Measurements from ENCODE around the gene EREG.

EREG gene

GRCh38 chr4:74353858-74354257 lies 11.1 kb upstream of the EREG start:
- DNase-seq = no peak

- DNase-seq = no peak
Observed at GRCh38 chr4:74357965-74358364, 7.0 kb upstream of the EREG start.

- DNase-seq = no peak
Observed at GRCh38 chr4:74361671-74362070, 3.3 kb upstream of the EREG start.

- DNase-seq = no peak
Observed at GRCh38 chr4:74362347-74362746, 2.6 kb upstream of the EREG start.

GRCh38 chr4:74364256-74364651 lies 691 bp upstream of the EREG start:
- DNase-seq = no peak

GRCh38 chr4:74365761-74366160 lies 816 bp downstream of the EREG start:
- DNase-seq = no peak

GRCh38 chr4:74366367-74366911 lies 1.5 kb downstream of the EREG start:
- DNase-seq = peak in 1 of 2 experiments; percentile 10

- DNase-seq = no peak
Observed at GRCh38 chr4:74367656-74368290, 2.8 kb downstream of the EREG start.

GRCh38 chr4:74368596-74368995 lies 3.7 kb downstream of the EREG start:
- no peak for DNase-seq

GRCh38 chr4:74369855-74370254 lies 4.9 kb downstream of the EREG start:
- no peak for DNase-seq

GRCh38 chr4:74370912-74371311 lies 6.0 kb downstream of the EREG start:
- DNase-seq = peak; percentile 58 to 69

- DNase-seq = no peak
Observed at GRCh38 chr4:74374128-74374527, 9.2 kb downstream of the EREG start.

GRCh38 chr4:74374561-74375327 lies 9.8 kb downstream of the EREG start:
- peak; percentile 75 to 81 for DNase-seq

GRCh38 chr4:74375824-74376426 lies 11.0 kb downstream of the EREG start:
- DNase-seq = no peak

GRCh38 chr4:74376888-74377483 lies 12.0 kb downstream of the EREG start:
- DNase-seq = peak; percentile 68 to 76

GRCh38 chr4:74377714-74378113 lies 12.8 kb downstream of the EREG start:
- no peak for DNase-seq

GRCh38 chr4:74378573-74378972 lies 13.6 kb downstream of the EREG start:
- no peak for DNase-seq

- no peak for DNase-seq
Observed at GRCh38 chr4:74379912-74380311, 15.0 kb downstream of the EREG start.

GRCh38 chr4:74385386-74385785 lies 20.4 kb downstream of the EREG start:
- peak; percentile 13 to 35 for DNase-seq

- DNase-seq = no peak
Observed at GRCh38 chr4:74386159-74386558, 21.2 kb downstream of the EREG start.

- no peak for DNase-seq
Observed at GRCh38 chr4:74387790-74388189, 22.8 kb downstream of the EREG start.

- no peak for DNase-seq
Observed at GRCh38 chr4:74389494-74389893, 24.5 kb downstream of the EREG start.

- no peak for DNase-seq
Observed at GRCh38 chr4:74390677-74391076, 25.7 kb downstream of the EREG start.

- no peak for DNase-seq
Observed at GRCh38 chr4:74391346-74391745, 26.4 kb downstream of the EREG start.
